Trophoblast cell (in vitro differentiated cells and primary cell): Measurements from ENCODE around the gene RERG.
A peak's percentile ranks its signal among the peaks of the same experiment; 100 is the strongest.

Experiments
- DNase-seq, 2 donors: peaks; one replicate each; pipeline ENCODE4 v3.0.0-alpha.2; 2016
- H2AFZ ChIP-seq: 2 replicates; pipeline ENCODE4 v1.6.1; 2013; ENCODE audit warnings: low read length, moderate library complexity, mild to moderate bottlenecking; ENCODE audit not compliant: insufficient read depth, poor library complexity
- H2AK5ac ChIP-seq: 2 replicates; pipeline ENCODE4 v1.6.1; 2013; ENCODE audit warnings: mild to moderate bottlenecking, low read length
- H2BK120ac ChIP-seq: 2 replicates; pipeline ENCODE4 v1.6.1; 2013; ENCODE audit warnings: low read length, mild to moderate bottlenecking, moderate library complexity; ENCODE audit not compliant: insufficient read depth, poor library complexity
- H2BK12ac ChIP-seq: 2 replicates; pipeline ENCODE4 v1.6.1; 2013; ENCODE audit warnings: mild to moderate bottlenecking, low read length, moderate library complexity
- H2BK5ac ChIP-seq: 2 replicates; pipeline ENCODE4 v1.6.1; 2013; ENCODE audit warnings: low read length, low read depth, moderate library complexity, mild to moderate bottlenecking; ENCODE audit not compliant: poor library complexity
- H3K14ac ChIP-seq: 2 replicates; pipeline ENCODE4 v1.6.1; 2013; ENCODE audit warnings: mild to moderate bottlenecking, low read length
- H3K18ac ChIP-seq: 2 replicates; pipeline ENCODE4 v1.6.1; 2013; ENCODE audit warnings: mild to moderate bottlenecking, low read length
- H3K23ac ChIP-seq: 2 replicates; pipeline ENCODE4 v1.6.1; 2013; ENCODE audit warnings: low read length
- H3K27ac ChIP-seq: 2 replicates; pipeline ENCODE4 v1.5.1; 2013; ENCODE audit warnings: low read depth, mild to moderate bottlenecking, inconsistent platforms, low read length, moderate library complexity
- H3K27me3 ChIP-seq: 2 replicates; pipeline ENCODE4 v1.6.1; 2013; ENCODE audit warnings: inconsistent platforms, mild to moderate bottlenecking, low read length, moderate library complexity; ENCODE audit not compliant: insufficient read depth
- H3K36me3 ChIP-seq, 2 experiments: 1 replicate in 1 of 2; 2 replicates in 1 of 2; pipeline ENCODE4 v1.6.1; 2013; ENCODE audit warnings: low read length in 2 of 2, mild to moderate bottlenecking in 2 of 2, moderate library complexity in 1 of 2; ENCODE audit not compliant: insufficient read depth in 2 of 2, control insufficient read depth in 1 of 2
- H3K4ac ChIP-seq: 2 replicates; pipeline ENCODE4 v1.6.1; 2013; ENCODE audit warnings: low read depth, mild to moderate bottlenecking, low read length, moderate library complexity
- H3K4me1 ChIP-seq, 2 experiments: 1 replicate in 1 of 2; 2 replicates in 1 of 2; pipeline ENCODE4 v1.6.1; 2013; ENCODE audit warnings: low read length in 2 of 2, mild to moderate bottlenecking in 2 of 2, moderate library complexity in 1 of 2; ENCODE audit not compliant: insufficient read depth in 2 of 2, control insufficient read depth in 1 of 2
- H3K4me2 ChIP-seq: 2 replicates; pipeline ENCODE4 v1.6.1; 2013; ENCODE audit warnings: inconsistent platforms, mild to moderate bottlenecking, low read length, moderate library complexity
- H3K4me3 ChIP-seq: 2 replicates; pipeline ENCODE4 v1.5.1; 2013; ENCODE audit warnings: mild to moderate bottlenecking, low read depth, low read length, inconsistent platforms
- H3K79me1 ChIP-seq: one replicate; pipeline ENCODE4 v1.6.1; 2013; ENCODE audit warnings: low read length
- H3K79me2 ChIP-seq: 2 replicates; pipeline ENCODE4 v1.6.1; 2013; ENCODE audit warnings: low read length, mild to moderate bottlenecking; ENCODE audit not compliant: control insufficient read depth, insufficient read depth, poor library complexity
- H3K9ac ChIP-seq: 2 replicates; pipeline ENCODE4 v1.6.1; 2013; ENCODE audit warnings: mild to moderate bottlenecking, low read length
- H3K9me3 ChIP-seq: 2 replicates; pipeline ENCODE4 v1.6.1; 2013; ENCODE audit warnings: low read depth, mild to moderate bottlenecking, control low read depth, inconsistent platforms, low read length; ENCODE audit not compliant: insufficient read depth
- H4K12ac ChIP-seq: 2 replicates; pipeline ENCODE4 v1.6.1; 2013; ENCODE audit warnings: low read depth, mild to moderate bottlenecking, low read length, moderate library complexity
- H4K8ac ChIP-seq: 2 replicates; pipeline ENCODE4 v1.6.1; 2013; ENCODE audit warnings: low read depth, mild to moderate bottlenecking, low read length, moderate library complexity
- H4K91ac ChIP-seq: one replicate; pipeline ENCODE4 v1.6.1; 2013; ENCODE audit warnings: low read depth, mild to moderate bottlenecking, low read length, moderate library complexity
- WGBS: extraction: QIAGEN DNeasy Blood & Tissue Kit; methylation state at CpG from one replicate; pipeline ENCODE4 v1.1.7; 2013; ENCODE audit warnings: missing lambda C conversion rate; ENCODE audit not compliant: insufficient read length, insufficient coverage; ENCODE audit errors: extremely low coverage; 5-methylcytosine and 5-hydroxymethylcytosine counted together

The RERG gene

GRCh38 chr12:15115434-15115833 lies 105.8 kb downstream of the RERG start:
- Histone ChIP-seq H3K9ac (no peak overlapping the region), H4K91ac (no peak overlapping the region), H2AK5ac (no peak overlapping the region), H2BK5ac (no peak overlapping the region), H3K4ac (no peak overlapping the region), H3K79me2 (no peaks in the 10 kb centered on the region), H3K79me1 (no peaks in the 10 kb centered on the region), H3K23ac (no peak overlapping the region), H3K14ac (no peak overlapping the region), H3K9me3 (no peaks in the 10 kb centered on the region), H3K36me3 (no peaks in the 10 kb centered on the region), H4K12ac (no peak overlapping the region), H3K4me3 (no peak overlapping the region), H3K4me2 (no peak overlapping the region), H3K18ac (no peak overlapping the region), H3K27ac (no peak overlapping the region), H2BK12ac (no peak overlapping the region), H2AFZ (no peak overlapping the region), H4K8ac (no peak overlapping the region), H3K27me3 (no peaks in the 10 kb centered on the region), H2BK120ac (no peak overlapping the region), H3K4me1 (no peaks in the 10 kb centered on the region)
- DNase-seq = no peak
- no CpG with 5 or more reads among the region's 3 CpGs for WGBS

DNA sequence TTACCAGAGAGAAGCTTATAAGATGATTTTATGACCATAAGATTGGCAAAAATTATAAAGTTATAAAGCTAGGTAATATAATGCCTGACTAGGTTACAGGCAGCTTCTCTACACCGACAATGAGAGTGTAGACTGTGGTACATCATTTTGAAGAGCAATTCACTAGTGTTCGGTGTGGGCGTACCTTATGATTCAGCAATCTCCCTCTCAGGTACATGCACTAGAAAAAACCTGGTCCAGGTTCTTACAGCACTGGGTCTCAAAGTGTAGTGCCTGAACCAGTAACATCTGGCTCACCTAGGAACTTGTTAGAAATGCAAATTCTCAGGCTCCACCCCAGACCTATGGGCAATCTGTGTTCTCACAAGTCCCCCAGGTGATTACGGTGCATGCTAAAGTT lies 106.7 kb downstream of the RERG start:
- H2AK5ac ChIP-seq = no peak overlapping the region
- H3K79me1 ChIP-seq = no peaks in the 10 kb centered on the region
- no peak overlapping the region for H3K27ac ChIP-seq
- H3K9ac ChIP-seq = peak overlapping the region; percentile 3
- no peaks in the 10 kb centered on the region for H3K9me3 ChIP-seq
- H3K14ac ChIP-seq = no peak overlapping the region
- H3K4me3 ChIP-seq = no peak overlapping the region
- H4K91ac ChIP-seq = no peak overlapping the region
- no peak overlapping the region for H3K4ac ChIP-seq
- H4K12ac ChIP-seq = no peak overlapping the region
- no CpG with 5 or more reads among the region's 4 CpGs for WGBS
- H2BK120ac ChIP-seq = no peak overlapping the region
- no peak overlapping the region for H4K8ac ChIP-seq
- no peak overlapping the region for H3K18ac ChIP-seq
- H3K36me3 ChIP-seq = no peaks in the 10 kb centered on the region
- H3K27me3 ChIP-seq = no peaks in the 10 kb centered on the region
- H3K79me2 ChIP-seq = no peaks in the 10 kb centered on the region
- no peaks in the 10 kb centered on the region for H3K4me1 ChIP-seq
- no peak overlapping the region for H2BK5ac ChIP-seq
- no peak overlapping the region for H2BK12ac ChIP-seq
- no peak for DNase-seq
- no peak overlapping the region for H3K23ac ChIP-seq
- H3K4me2 ChIP-seq = no peak overlapping the region
- H2AFZ ChIP-seq = no peak overlapping the region

DNA sequence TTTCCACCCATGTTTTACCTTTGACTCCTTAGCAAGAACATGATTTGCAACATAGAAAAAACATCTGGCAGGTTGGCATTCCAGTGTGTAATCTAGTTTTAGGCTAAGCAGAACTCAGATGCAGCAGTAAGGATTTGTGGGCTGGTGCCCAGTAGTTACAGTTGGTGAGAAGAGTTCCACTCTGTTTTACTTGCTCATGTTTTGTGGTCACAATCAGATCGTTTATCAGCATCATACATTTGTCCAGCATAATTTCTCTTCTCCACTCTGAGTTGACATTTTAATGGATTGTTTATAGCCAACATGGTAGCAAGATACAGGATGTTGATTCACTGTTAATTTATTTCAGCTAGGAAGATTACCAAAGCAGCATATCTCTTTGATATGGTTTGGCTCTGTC lies 128.4 kb downstream of the RERG start:
- H3K4me1 ChIP-seq = no peaks in the 10 kb centered on the region
- no peak overlapping the region for H3K23ac ChIP-seq
- H3K14ac ChIP-seq = no peak overlapping the region
- H2AFZ ChIP-seq = no peak overlapping the region
- H3K79me2 ChIP-seq = no peaks in the 10 kb centered on the region
- no peak overlapping the region for H2BK12ac ChIP-seq
- no CpG with 5 or more reads among the region's 1 CpG for WGBS
- no peak overlapping the region for H3K4me2 ChIP-seq
- H3K27ac ChIP-seq = no peak overlapping the region
- no peaks in the 10 kb centered on the region for H3K79me1 ChIP-seq
- no peak overlapping the region for H4K8ac ChIP-seq
- no peak overlapping the region for H4K12ac ChIP-seq
- H3K4me3 ChIP-seq = no peak overlapping the region
- H2BK120ac ChIP-seq = no peak overlapping the region
- no peak overlapping the region for H3K9ac ChIP-seq
- H4K91ac ChIP-seq = no peak overlapping the region
- no peak overlapping the region for H3K18ac ChIP-seq
- no peak overlapping the region for H2BK5ac ChIP-seq
- H2AK5ac ChIP-seq = no peak overlapping the region
- peak in 1 of 2 donors; percentile 3 for DNase-seq
- no peaks in the 10 kb centered on the region for H3K27me3 ChIP-seq
- no peaks in the 10 kb centered on the region for H3K9me3 ChIP-seq
- no peaks in the 10 kb centered on the region for H3K36me3 ChIP-seq
- H3K4ac ChIP-seq = no peak overlapping the region

GRCh38 chr12:15090441-15090840 lies 130.8 kb downstream of the RERG start:
- no peak overlapping the region for H2BK120ac ChIP-seq
- no peak overlapping the region for H2AK5ac ChIP-seq
- H3K79me1 ChIP-seq = no peaks in the 10 kb centered on the region
- no peak overlapping the region for H4K8ac ChIP-seq
- H3K4ac ChIP-seq = no peak overlapping the region
- no peaks in the 10 kb centered on the region for H3K79me2 ChIP-seq
- H3K4me2 ChIP-seq = no peak overlapping the region
- H2AFZ ChIP-seq = no peak overlapping the region
- H4K91ac ChIP-seq = no peak overlapping the region
- H3K23ac ChIP-seq = no peak overlapping the region
- no peaks in the 10 kb centered on the region for H3K9me3 ChIP-seq
- no peaks in the 10 kb centered on the region for H3K27me3 ChIP-seq
- WGBS = no CpG with 5 or more reads among the region's 2 CpGs
- H3K27ac ChIP-seq = no peak overlapping the region
- H2BK12ac ChIP-seq = no peak overlapping the region
- no peaks in the 10 kb centered on the region for H3K36me3 ChIP-seq
- no peak overlapping the region for H3K18ac ChIP-seq
- no peaks in the 10 kb centered on the region for H3K4me1 ChIP-seq
- H2BK5ac ChIP-seq = no peak overlapping the region
- no peak overlapping the region for H3K9ac ChIP-seq
- H3K4me3 ChIP-seq = no peak overlapping the region
- no peak overlapping the region for H4K12ac ChIP-seq
- DNase-seq = no peak
- no peak overlapping the region for H3K14ac ChIP-seq
